ENCODE data around the gene PDE11A.
"Not testable (repeated sequence)": the region's sequence is repeated elsewhere in the genome, so short reads cannot be mapped to it uniquely, and the experiment has no call there.

PDE11A gene

DNA sequence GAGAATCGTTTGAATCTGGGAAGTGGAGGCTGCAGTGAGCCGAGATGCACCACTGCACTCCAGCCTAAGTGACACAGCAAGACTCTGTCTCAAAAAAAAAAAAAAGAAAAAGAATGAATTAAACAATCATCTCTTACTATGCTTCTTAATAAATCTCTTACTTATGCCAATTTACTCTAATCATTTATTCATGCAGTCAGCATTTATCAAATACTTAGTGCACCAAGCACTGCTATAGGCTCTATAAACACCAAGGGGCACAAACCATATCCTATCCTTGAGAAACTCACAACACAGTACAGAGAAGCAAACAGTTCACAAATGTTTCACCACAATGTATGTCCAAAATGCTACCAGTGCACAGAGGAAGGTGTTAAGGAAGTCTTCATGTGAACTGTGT lies 189.4 kb downstream of the PDE11A start:
- DNase-seq (ENCODE audit: low read depth in 2 of 2): no peak

- no peak for DNase-seq (ENCODE audit: low read depth in 2 of 2)
Observed at GRCh38 chr2:177882501-177882900, 190.1 kb downstream of the PDE11A start.

- no peak for DNase-seq (ENCODE audit: low read depth in 2 of 2)
Observed at GRCh38 chr2:177881921-177882320, 190.7 kb downstream of the PDE11A start.

DNA sequence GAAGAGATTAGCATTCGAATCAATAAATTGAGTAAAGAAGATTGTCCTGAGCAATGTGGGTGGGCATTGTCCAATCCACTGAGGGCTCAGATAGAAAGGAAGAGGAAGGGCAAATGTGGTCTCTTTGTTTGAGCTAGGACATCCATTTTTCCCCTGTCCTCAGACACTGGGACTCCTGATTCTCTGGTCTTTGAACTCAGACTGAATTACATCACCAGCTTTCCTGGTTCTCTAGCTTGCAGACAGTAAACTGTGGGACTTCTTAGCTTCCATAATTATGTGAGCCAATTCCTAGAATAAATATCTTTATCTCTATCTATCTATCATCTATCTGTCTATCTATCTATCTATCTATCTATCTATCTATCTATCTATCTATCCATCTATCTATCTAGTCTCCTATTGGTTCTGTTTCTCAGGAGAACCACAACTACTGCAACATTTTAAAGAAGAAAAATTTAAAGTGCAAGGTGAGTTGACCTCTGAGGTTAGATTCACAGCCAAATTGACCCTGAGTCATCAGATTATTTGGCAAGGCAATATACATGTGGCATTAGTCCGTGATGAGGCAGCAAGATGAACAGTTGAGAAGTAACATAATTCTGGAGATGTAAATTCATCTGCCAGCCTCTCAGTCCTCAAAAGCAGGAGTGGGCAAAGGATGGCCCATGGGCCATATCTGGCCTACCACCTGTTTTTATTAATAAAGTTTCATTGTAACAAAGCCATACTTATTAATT lies 191.4 kb downstream of the PDE11A start:
- DNase-seq (ENCODE audit: low read depth in 2 of 2): no peak

DNA sequence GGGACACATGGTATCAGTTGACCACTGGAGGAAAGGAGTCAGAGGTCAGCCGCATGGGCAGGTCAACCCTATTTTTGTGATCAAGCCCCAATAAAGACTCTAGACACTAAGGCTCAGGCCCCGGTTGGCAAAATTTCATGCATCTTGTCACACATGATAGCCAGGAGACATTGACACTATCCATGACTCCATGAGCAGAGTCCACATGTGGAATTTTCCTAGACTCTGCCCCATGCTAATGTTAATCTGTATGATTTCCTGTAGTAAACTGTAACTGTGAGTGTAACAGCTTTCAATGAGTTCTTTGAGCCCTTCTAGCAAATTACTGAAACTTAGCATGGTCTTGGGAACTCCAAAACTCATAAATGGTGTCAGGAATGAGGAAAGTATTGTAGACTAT lies 192.3 kb downstream of the PDE11A start:
- DNase-seq (ENCODE audit: low read depth in 2 of 2): no peak

GRCh38 chr2:177876950-177877349 lies 195.6 kb downstream of the PDE11A start:
- DNase-seq (ENCODE audit: low read depth in 2 of 2): no peak

DNA sequence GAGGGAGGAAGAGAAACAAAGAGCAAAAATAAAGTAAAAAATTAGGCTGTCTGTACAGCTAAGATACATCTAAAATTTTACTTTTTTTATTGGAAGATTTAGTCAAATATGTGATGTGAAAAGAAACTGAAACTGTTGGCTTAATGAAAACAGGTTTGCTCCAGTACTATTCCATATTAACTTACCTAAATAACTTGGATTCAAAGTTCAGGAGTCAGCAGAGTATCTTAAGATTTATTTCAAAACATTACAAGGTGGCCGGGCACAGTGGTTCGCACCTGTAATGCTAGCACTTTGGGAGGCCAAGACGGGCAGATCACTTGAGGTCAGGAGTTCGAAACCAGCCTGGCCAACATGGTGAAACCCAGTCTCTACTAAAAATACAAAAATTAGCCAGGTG lies 197.9 kb downstream of the PDE11A start:
- no peak for DNase-seq (ENCODE audit: low read depth in 2 of 2)

GRCh38 chr2:177873915-177874314 lies 198.7 kb downstream of the PDE11A start:
- no peak for DNase-seq (ENCODE audit: low read depth in 2 of 2)

DNA sequence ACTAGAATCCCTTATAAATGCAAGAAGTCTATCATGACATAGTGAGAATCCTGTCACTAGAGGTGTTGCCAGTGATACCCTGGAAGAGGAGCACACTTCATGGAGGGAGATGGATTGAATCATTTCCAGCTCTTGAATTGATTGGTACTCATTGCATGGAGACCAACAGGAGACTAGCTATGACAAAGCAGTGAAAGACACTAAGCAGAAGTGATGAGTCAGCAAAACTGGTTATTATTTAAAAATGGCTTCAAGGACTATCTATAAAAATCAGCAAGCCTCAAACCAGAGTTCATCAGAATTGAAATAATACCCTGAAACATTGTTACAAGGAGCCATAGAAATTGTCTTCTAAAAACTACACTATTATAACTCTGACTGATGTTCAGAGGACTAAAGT lies 200.3 kb downstream of the PDE11A start:
- no peak for DNase-seq (ENCODE audit: low read depth in 2 of 2)

- DNase-seq (ENCODE audit: low read depth in 2 of 2): no peak
Observed at GRCh38 chr2:177869912-177870311, 202.7 kb downstream of the PDE11A start.

GRCh38 chr2:177869209-177869608 lies 203.4 kb downstream of the PDE11A start:
- DNase-seq (ENCODE audit: low read depth in 2 of 2): no peak

- no peak for DNase-seq (ENCODE audit: low read depth in 2 of 2)
Observed at GRCh38 chr2:177868806-177869205, 203.8 kb downstream of the PDE11A start.

DNA sequence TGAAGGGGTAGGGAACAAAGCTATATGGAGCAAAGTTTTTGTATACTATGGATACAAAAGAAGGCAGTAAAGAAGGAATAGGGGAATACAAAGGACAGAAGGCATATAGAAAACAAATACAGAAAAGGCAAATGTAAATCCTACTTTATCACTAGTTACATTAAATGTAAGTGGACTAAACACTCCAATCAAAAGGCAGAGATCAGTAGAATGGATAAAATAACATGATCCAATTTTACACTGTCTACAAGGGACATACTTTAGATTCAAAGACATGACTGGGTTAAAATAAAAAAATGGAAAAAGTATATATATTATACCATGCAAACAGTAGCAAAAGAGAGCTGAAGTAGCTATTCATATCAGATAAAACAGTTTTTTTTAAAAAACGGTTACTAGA lies 215.0 kb downstream of the PDE11A start:
- DNase-seq (ENCODE audit: low read depth in 2 of 2): no peak

DNA sequence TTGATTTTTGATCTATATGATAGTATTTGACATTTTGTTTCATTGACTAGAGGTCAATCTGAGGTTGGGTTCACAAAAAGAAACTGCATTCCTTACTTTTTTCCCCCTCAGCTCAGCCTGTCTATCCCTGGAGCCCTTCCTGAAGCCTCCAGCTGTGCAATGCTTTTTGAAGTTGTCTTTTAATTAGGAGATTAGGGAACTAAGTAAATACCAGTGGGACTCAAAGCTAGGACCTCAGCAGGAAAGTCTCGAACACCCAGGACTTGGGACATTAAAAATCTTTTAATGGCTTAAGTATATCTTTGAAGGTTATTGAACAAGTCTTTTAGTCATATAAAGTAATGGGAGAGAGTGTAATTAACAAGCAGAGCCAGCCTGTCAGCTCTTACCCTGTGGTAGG lies 220.2 kb downstream of the PDE11A start:
- DNase-seq (ENCODE audit: low read depth in 2 of 2): no peak

GRCh38 chr2:177843188-177843587 lies 229.4 kb downstream of the PDE11A start:
- no peak for DNase-seq (ENCODE audit: low read depth in 2 of 2)

DNA sequence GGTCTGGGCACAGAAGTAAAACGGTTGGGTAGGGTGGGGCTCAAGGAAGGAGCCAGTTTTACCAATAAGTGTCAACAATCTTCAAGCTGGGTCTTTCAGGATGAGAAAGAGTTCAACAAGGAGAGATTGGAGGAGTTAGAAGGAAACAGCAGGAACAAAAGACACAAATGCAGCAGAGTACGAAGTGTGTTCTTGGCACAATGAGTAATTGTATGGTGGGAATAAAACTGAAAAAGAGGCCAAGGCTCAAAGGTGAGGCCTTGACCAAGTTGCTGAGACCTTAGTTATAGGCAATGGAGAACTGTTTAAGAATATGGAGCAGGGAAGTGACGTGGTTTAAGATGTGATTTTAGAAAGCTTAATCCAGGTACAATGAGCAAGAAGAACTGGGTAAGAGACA lies 230.3 kb downstream of the PDE11A start:
- DNase-seq (ENCODE audit: low read depth in 2 of 2): no peak

- DNase-seq (ENCODE audit: low read depth in 2 of 2): not testable (repeated sequence)
Observed at GRCh38 chr2:177835418-177836204, 237.0 kb downstream of the PDE11A start.

DNA sequence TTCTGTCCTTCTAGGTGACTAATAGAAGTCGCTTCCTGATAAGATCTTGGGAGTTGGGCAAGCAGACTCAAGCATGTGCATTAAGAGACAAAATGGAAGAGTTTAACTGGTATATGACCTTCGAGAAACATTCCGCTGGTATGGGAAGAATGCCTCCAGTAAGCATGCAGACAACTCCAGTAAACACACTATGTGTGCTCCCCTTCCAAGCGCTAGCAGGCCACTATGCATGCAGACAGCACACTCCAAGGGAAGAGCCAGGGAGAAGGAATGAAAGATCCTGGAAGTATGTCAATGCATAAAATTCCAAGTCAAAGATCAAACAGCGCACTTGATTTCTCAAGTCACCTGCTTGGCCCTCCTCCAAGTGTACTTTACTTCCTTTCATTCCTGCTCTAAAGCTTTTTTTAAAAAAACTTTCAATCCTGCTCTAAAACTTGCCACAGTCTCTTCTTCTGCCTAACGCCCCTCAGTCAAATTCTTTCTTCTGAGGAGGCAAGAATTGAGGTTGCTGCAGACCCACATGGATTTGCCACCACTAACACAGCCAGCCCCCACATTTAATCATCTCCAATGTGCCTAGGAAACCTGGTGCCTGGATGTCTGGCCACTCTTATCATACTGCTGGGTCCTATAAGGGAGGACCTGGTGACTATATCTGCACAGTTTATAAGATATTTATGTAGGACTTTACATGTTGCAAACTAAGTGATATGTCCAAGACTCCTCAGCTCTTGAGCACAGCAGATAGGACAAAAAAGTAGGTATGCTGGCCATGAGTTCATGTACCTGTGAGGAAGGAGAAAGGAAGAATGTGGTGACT lies 239.8 kb downstream of the PDE11A start:
- DNase-seq (ENCODE audit: low read depth in 2 of 2): no peak

- no peak for DNase-seq (ENCODE audit: low read depth in 2 of 2)
Observed at GRCh38 chr2:177830881-177831386, 241.6 kb downstream of the PDE11A start.

- no peak for DNase-seq (ENCODE audit: low read depth in 2 of 2)
Observed at GRCh38 chr2:177828557-177828956, 244.0 kb downstream of the PDE11A start.

DNA sequence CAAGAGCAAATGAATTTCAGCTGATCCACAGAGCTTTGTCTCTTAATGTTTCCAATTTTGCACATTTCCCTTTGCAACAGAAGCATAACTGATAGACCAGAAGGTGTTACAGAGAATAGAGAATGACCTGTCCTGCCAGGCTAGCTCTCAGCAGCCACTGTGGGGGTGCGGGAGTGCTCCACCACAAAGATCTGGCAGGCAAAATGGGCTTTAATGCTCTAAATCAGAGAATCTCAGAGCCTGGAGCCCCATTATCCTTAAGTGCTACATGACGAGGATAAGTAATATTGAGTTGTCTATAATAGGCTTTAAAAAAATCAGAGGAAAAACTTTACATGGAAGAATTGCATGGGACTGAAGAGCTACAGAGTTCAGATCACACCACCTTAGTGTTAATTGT lies 245.7 kb downstream of the PDE11A start:
- DNase-seq (ENCODE audit: low read depth in 2 of 2): no peak

GRCh38 chr2:177822941-177823340 lies 249.6 kb downstream of the PDE11A start:
- DNase-seq (ENCODE audit: low read depth in 2 of 2): no peak
